Stimulated activated CD4-positive, alpha-beta T cell treated with anti-CD3 and anti-CD28 coated beads, Interleukin-4, amount 100 ng/mL, for 4 hours (primary cell): ENCODE results near the gene BARHL2.

ENCODE experiments used
- DNase-seq, 2 experiments: peaks; one replicate each; pipeline ENCODE4 v3.0.0-alpha.2; 2020

The BARHL2 gene

GRCh38 chr1:90724361-90724760, 7.3 kb upstream of the BARHL2 start:
- no peak for DNase-seq

- no peak for DNase-seq
Observed at GRCh38 chr1:90723590-90724108, 6.5 kb upstream of the BARHL2 start.

- no peak for DNase-seq
Observed at GRCh38 chr1:90722874-90723589, 5.9 kb upstream of the BARHL2 start.

- DNase-seq, result peak in 1 of 2 experiments; percentile 41
Observed at GRCh38 chr1:90721210-90722194, 4.4 kb upstream of the BARHL2 start.

- no peak for DNase-seq
Observed at GRCh38 chr1:90720145-90720636, 3.1 kb upstream of the BARHL2 start.

GRCh38 chr1:90719330-90720144, 2.4 kb upstream of the BARHL2 start:
- no peak for DNase-seq

- DNase-seq, result no peak
Observed at GRCh38 chr1:90718411-90719329, 1.6 kb upstream of the BARHL2 start.

- DNase-seq, result no peak
Observed at GRCh38 chr1:90717665-90718410, 736 bp upstream of the BARHL2 start.

- DNase-seq, result no peak
Observed at GRCh38 chr1:90717356-90717664, 208 bp upstream of the BARHL2 start.

- no peak for DNase-seq
Observed at GRCh38 chr1:90716243-90716551, 905 bp downstream of the BARHL2 start.

GRCh38 chr1:90715309-90715708, 1.8 kb downstream of the BARHL2 start:
- no peak for DNase-seq

GRCh38 chr1:90714521-90714951, 2.6 kb downstream of the BARHL2 start:
- no peak for DNase-seq

- no peak for DNase-seq
Observed at GRCh38 chr1:90713741-90714509, 3.2 kb downstream of the BARHL2 start.

- no peak for DNase-seq
Observed at GRCh38 chr1:90712915-90713730, 4.0 kb downstream of the BARHL2 start.

- no peak for DNase-seq
Observed at GRCh38 chr1:90712153-90712856, 4.8 kb downstream of the BARHL2 start.

- DNase-seq, result no peak
Observed at GRCh38 chr1:90711696-90712095, 5.4 kb downstream of the BARHL2 start.

GRCh38 chr1:90710579-90711536, 6.2 kb downstream of the BARHL2 start:
- no peak for DNase-seq
